Esophagus muscularis mucosa (tissue), 4 donors: ENCODE results near the gene FNDC1.

ENCODE experiments used
- CTCF ChIP-seq, 3 experiments: fragments of 200-600 bp in 2 of 3; fragments of 450-650 bp in 1 of 3; sonication (generic) in 2 of 3; IDR thresholded peaks; one replicate each; pipeline ENCODE4 v1.5.1; 2017 to 2019; ENCODE audit warnings: antibody characterized with exemption in 3 of 3, mild to moderate bottlenecking in 2 of 3, moderate library complexity in 1 of 3
- EP300 ChIP-seq: sonication (generic); formaldehyde crosslinking; IDR thresholded peaks from one replicate; pipeline ENCODE4 v1.6.1; 2017; ENCODE audit warnings: antibody characterized with exemption
- POLR2A ChIP-seq: fragments of 450-650 bp; IDR thresholded peaks from one replicate; pipeline ENCODE4 v1.6.1; 2017; ENCODE audit warnings: antibody characterized with exemption, moderate library complexity, mild to moderate bottlenecking, low read depth

GRCh38 chr6:159268511-159268910, 99.3 kb downstream of the FNDC1 start:
- TF ChIP-seq CTCF (IDR thresholded peaks at IDR 0.05) (no peak), POLR2A (no peak), EP300 (no peak)
